ENCODE results near the gene GALNT9.

GALNT9 gene

DNA sequence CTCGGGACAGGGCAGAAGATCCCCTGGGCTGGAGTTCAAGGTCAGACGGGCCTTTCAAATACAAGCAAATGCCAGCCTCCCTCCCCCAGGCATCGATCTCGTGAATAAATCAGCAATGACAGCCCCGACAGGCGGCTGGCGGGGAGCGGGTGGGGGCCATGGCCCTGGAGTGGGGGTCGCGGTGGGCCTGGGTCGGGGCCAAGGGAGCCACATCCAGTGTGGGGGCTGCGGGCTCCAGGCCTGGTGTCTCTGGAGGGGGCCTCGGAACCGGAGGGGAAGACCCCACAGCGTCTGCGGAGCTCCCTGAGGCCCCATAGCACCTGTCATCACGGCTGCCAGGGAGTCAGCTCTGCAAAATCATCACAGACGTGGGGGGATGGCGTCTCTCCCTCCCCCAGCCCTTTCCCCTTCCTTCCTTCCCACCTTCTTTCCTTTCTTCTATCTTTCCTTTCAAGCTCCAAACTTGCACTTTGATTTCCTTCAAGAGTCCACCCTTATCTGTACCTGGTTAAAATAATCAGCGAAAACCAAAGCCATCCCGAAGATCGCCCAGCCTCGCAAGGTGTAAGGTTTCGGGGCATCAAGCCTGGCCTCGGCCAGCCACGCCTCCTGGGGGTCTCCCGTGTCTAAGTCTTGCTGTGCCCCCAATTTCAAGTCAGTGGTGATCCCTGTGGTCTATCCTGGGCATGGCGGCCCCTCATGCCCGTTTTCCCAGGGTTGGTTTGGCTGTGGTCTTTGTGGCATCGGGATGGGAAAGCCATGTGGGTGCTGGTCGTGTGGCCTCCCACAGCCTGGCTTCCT lies 93.1 kb downstream of the GALNT9 start:
- Histone ChIP-seq H3K4me1 (ENCODE audit: control insufficient read depth in 2 of 2, insufficient read depth in 1 of 2, low read depth in 1 of 2, low read length in 2 of 2) (no peaks in the 10 kb centered on the region), H4K8ac (ENCODE audit: low read depth, low read length) (peak overlapping the region; percentile 17), H3K27me3 (ENCODE audit: control insufficient read depth in 3 of 3, insufficient read depth in 3 of 3, low read depth in 1 of 3, low read length in 3 of 3) (peaks cover 0 to 7% (median 0%) of the 10 kb centered on the region in 3 experiments), H2BK15ac (ENCODE audit: low read length) (no peak overlapping the region), H3K36me3 (replicated peaks in 1 of 2; ENCODE audit: control insufficient read depth in 2 of 2, insufficient read depth in 2 of 2, low read length in 2 of 2) (peaks cover 0 to 2% of the 10 kb centered on the region in 2 donors), H3K9me3 (replicated peaks in 1 of 2; ENCODE audit: control insufficient read depth in 2 of 2, insufficient read depth in 1 of 2, low read depth in 1 of 2, low read length in 2 of 2) (peaks cover 0 to 2% of the 10 kb centered on the region in 2 donors), H4K91ac (ENCODE audit: low read depth, low read length, poor library complexity) (no peak overlapping the region), H2AK5ac (ENCODE audit: low read depth, low read length) (peak overlapping the region; percentile 81), H3K23ac (ENCODE audit: low read depth, low read length, poor library complexity) (no peak overlapping the region), H3K79me1 (ENCODE audit: low read depth, low read length) (peaks cover 4% of the 10 kb centered on the region), H2BK120ac (ENCODE audit: low read depth, low read length) (no peak overlapping the region), H2AFZ (ENCODE audit: low read length) (no peak overlapping the region), H3K27ac (replicated peaks; ENCODE audit: low read length) (no peak overlapping the region), H3K4me2 (ENCODE audit: insufficient read depth, low read length, poor library complexity, severe bottlenecking) (no peak overlapping the region), H3K4ac (ENCODE audit: low read length) (no peak overlapping the region), H3K9ac (ENCODE audit: low read depth, low read length, poor library complexity) (no peak overlapping the region), H2BK5ac (ENCODE audit: low read length) (no peak overlapping the region), H3K18ac (ENCODE audit: low read length) (no peak overlapping the region), H3K4me3 (ENCODE audit: low read length in 2 of 2) (no peak overlapping the region), H2BK12ac (ENCODE audit: low read length) (no peak overlapping the region), H3K14ac (ENCODE audit: low read length) (peak overlapping the region; percentile 94)
- no CpG with 5 or more reads among the region's 31 CpGs for WGBS, 2 donors (ENCODE audit: extremely low coverage in 2 of 2, insufficient read length in 2 of 2, insufficient replicate concordance in 1 of 2)
- no peak for DNase-seq (ENCODE audit: low spot score)

- no peak overlapping the region for H3K9ac ChIP-seq (ENCODE audit: low read depth, low read length, poor library complexity)
- peaks cover 4% of the 10 kb centered on the region for H3K79me1 ChIP-seq (ENCODE audit: low read depth, low read length)
- H3K4me1 ChIP-seq (ENCODE audit: control insufficient read depth in 2 of 2, insufficient read depth in 1 of 2, low read depth in 1 of 2, low read length in 2 of 2): no peaks in the 10 kb centered on the region
- peaks cover 0 to 2% of the 10 kb centered on the region in 2 donors for H3K36me3 ChIP-seq (replicated peaks in 1 of 2; ENCODE audit: control insufficient read depth in 2 of 2, insufficient read depth in 2 of 2, low read length in 2 of 2)
- no peak overlapping the region for H4K8ac ChIP-seq (ENCODE audit: low read depth, low read length)
- peaks cover 0 to 2% of the 10 kb centered on the region in 2 donors for H3K9me3 ChIP-seq (replicated peaks in 1 of 2; ENCODE audit: control insufficient read depth in 2 of 2, insufficient read depth in 1 of 2, low read depth in 1 of 2, low read length in 2 of 2)
- H3K4me2 ChIP-seq (ENCODE audit: insufficient read depth, low read length, poor library complexity, severe bottlenecking): no peak overlapping the region
- no peak overlapping the region for H2AFZ ChIP-seq (ENCODE audit: low read length)
- H3K27me3 ChIP-seq (ENCODE audit: control insufficient read depth in 3 of 3, insufficient read depth in 3 of 3, low read depth in 1 of 3, low read length in 3 of 3): peaks cover 0 to 7% (median 0%) of the 10 kb centered on the region in 3 experiments
- H3K4me3 ChIP-seq (ENCODE audit: low read length in 2 of 2): no peak overlapping the region
- H2BK12ac ChIP-seq (ENCODE audit: low read length): no peak overlapping the region
- H4K91ac ChIP-seq (ENCODE audit: low read depth, low read length, poor library complexity): no peak overlapping the region
- H3K23ac ChIP-seq (ENCODE audit: low read depth, low read length, poor library complexity): no peak overlapping the region
- no peak overlapping the region for H2BK15ac ChIP-seq (ENCODE audit: low read length)
- no peak overlapping the region for H3K14ac ChIP-seq (ENCODE audit: low read length)
- WGBS, 2 donors (ENCODE audit: extremely low coverage in 2 of 2, insufficient read length in 2 of 2, insufficient replicate concordance in 1 of 2): no CpG with 5 or more reads among the region's 25 CpGs
- no peak overlapping the region for H3K18ac ChIP-seq (ENCODE audit: low read length)
- H2AK5ac ChIP-seq (ENCODE audit: low read depth, low read length): no peak overlapping the region
- DNase-seq (ENCODE audit: low spot score): no peak
- H3K4ac ChIP-seq (ENCODE audit: low read length): no peak overlapping the region
- no peak overlapping the region for H2BK120ac ChIP-seq (ENCODE audit: low read depth, low read length)
- no peak overlapping the region for H2BK5ac ChIP-seq (ENCODE audit: low read length)
- no peak overlapping the region for H3K27ac ChIP-seq (replicated peaks; ENCODE audit: low read length)
These were observed 94.1 kb downstream of the GALNT9 start for GRCh38 chr12:132235116-132235820.

DNA sequence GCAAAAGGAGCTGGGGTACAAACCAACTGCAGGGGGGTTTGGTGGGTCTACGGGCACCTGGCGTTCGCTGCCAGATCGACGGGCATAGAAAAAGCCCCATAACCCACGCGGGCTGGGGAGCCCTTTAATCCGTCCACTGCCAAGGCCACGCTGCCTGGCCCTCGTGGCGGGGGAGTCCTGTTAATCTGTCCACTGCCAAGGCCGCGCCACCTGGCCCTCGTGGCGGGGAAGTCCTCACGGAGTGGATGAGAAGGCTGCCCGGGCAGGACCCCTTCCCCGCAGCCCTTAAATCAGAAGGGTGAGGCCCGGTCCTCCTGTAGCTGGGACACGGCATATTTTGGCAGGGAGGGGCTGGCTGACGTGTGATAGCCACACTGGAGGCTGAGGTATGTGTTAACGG lies 99.0 kb downstream of the GALNT9 start:
- peaks cover 0 to 36% (median 5%) of the 10 kb centered on the region in 3 experiments for H3K27me3 ChIP-seq (ENCODE audit: control insufficient read depth in 3 of 3, insufficient read depth in 3 of 3, low read depth in 1 of 3, low read length in 3 of 3)
- H2BK120ac ChIP-seq (ENCODE audit: low read depth, low read length): no peak overlapping the region
- peak overlapping the region; percentile 17 for H4K8ac ChIP-seq (ENCODE audit: low read depth, low read length)
- peaks cover 0 to 5% of the 10 kb centered on the region in 2 donors for H3K9me3 ChIP-seq (replicated peaks in 1 of 2; ENCODE audit: control insufficient read depth in 2 of 2, insufficient read depth in 1 of 2, low read depth in 1 of 2, low read length in 2 of 2)
- H2BK5ac ChIP-seq (ENCODE audit: low read length): peak overlapping the region; percentile 35
- H3K4ac ChIP-seq (ENCODE audit: low read length): no peak overlapping the region
- H3K4me3 ChIP-seq (ENCODE audit: low read length in 2 of 2): no peak overlapping the region
- H3K27ac ChIP-seq (replicated peaks; ENCODE audit: low read length): no peak overlapping the region
- no peak overlapping the region for H3K23ac ChIP-seq (ENCODE audit: low read depth, low read length, poor library complexity)
- peaks cover 2% of the 10 kb centered on the region for H3K79me1 ChIP-seq (ENCODE audit: low read depth, low read length)
- no CpG with 5 or more reads among the region's 22 CpGs for WGBS, 2 donors (ENCODE audit: extremely low coverage in 2 of 2, insufficient read length in 2 of 2, insufficient replicate concordance in 1 of 2)
- H2AFZ ChIP-seq (ENCODE audit: low read length): no peak overlapping the region
- peak overlapping the region; percentile 72 for H4K91ac ChIP-seq (ENCODE audit: low read depth, low read length, poor library complexity)
- H2AK5ac ChIP-seq (ENCODE audit: low read depth, low read length): no peak overlapping the region
- H3K18ac ChIP-seq (ENCODE audit: low read length): no peak overlapping the region
- H3K4me1 ChIP-seq (ENCODE audit: control insufficient read depth in 2 of 2, insufficient read depth in 1 of 2, low read depth in 1 of 2, low read length in 2 of 2): no peaks in the 10 kb centered on the region
- no peak overlapping the region for H3K4me2 ChIP-seq (ENCODE audit: insufficient read depth, low read length, poor library complexity, severe bottlenecking)
- H3K14ac ChIP-seq (ENCODE audit: low read length): no peak overlapping the region
- no peak overlapping the region for H3K9ac ChIP-seq (ENCODE audit: low read depth, low read length, poor library complexity)
- peaks cover 0 to 2% of the 10 kb centered on the region in 2 donors for H3K36me3 ChIP-seq (replicated peaks in 1 of 2; ENCODE audit: control insufficient read depth in 2 of 2, insufficient read depth in 2 of 2, low read length in 2 of 2)
- H2BK15ac ChIP-seq (ENCODE audit: low read length): peak overlapping the region; percentile 58
- H2BK12ac ChIP-seq (ENCODE audit: low read length): no peak overlapping the region
- DNase-seq (ENCODE audit: low spot score): no peak

- H3K4me3 ChIP-seq (ENCODE audit: low read length in 2 of 2): no peak overlapping the region
- WGBS, 2 donors (ENCODE audit: extremely low coverage in 2 of 2, insufficient read length in 2 of 2, insufficient replicate concordance in 1 of 2): no CpG with 5 or more reads among the region's 17 CpGs
- H3K79me1 ChIP-seq (ENCODE audit: low read depth, low read length): peaks cover 2% of the 10 kb centered on the region
- no peak overlapping the region for H3K4ac ChIP-seq (ENCODE audit: low read length)
- H2BK120ac ChIP-seq (ENCODE audit: low read depth, low read length): no peak overlapping the region
- peaks cover 0 to 2% of the 10 kb centered on the region in 2 donors for H3K36me3 ChIP-seq (replicated peaks in 1 of 2; ENCODE audit: control insufficient read depth in 2 of 2, insufficient read depth in 2 of 2, low read length in 2 of 2)
- peak overlapping the region; percentile 58 for H2BK15ac ChIP-seq (ENCODE audit: low read length)
- no peaks in the 10 kb centered on the region for H3K4me1 ChIP-seq (ENCODE audit: control insufficient read depth in 2 of 2, insufficient read depth in 1 of 2, low read depth in 1 of 2, low read length in 2 of 2)
- H3K9me3 ChIP-seq (replicated peaks in 1 of 2; ENCODE audit: control insufficient read depth in 2 of 2, insufficient read depth in 1 of 2, low read depth in 1 of 2, low read length in 2 of 2): peaks cover 0 to 6% of the 10 kb centered on the region in 2 donors
- peaks cover 0 to 34% (median 5%) of the 10 kb centered on the region in 3 experiments for H3K27me3 ChIP-seq (ENCODE audit: control insufficient read depth in 3 of 3, insufficient read depth in 3 of 3, low read depth in 1 of 3, low read length in 3 of 3)
- H2BK5ac ChIP-seq (ENCODE audit: low read length): peak overlapping the region; percentile 35
- peak overlapping the region; percentile 73 for H3K23ac ChIP-seq (ENCODE audit: low read depth, low read length, poor library complexity)
- no peak overlapping the region for H3K18ac ChIP-seq (ENCODE audit: low read length)
- no peak for DNase-seq (ENCODE audit: low spot score)
- H2BK12ac ChIP-seq (ENCODE audit: low read length): no peak overlapping the region
- H3K9ac ChIP-seq (ENCODE audit: low read depth, low read length, poor library complexity): no peak overlapping the region
- H4K8ac ChIP-seq (ENCODE audit: low read depth, low read length): no peak overlapping the region
- H3K27ac ChIP-seq (replicated peaks; ENCODE audit: low read length): no peak overlapping the region
- H3K14ac ChIP-seq (ENCODE audit: low read length): no peak overlapping the region
- H4K91ac ChIP-seq (ENCODE audit: low read depth, low read length, poor library complexity): no peak overlapping the region
- no peak overlapping the region for H3K4me2 ChIP-seq (ENCODE audit: insufficient read depth, low read length, poor library complexity, severe bottlenecking)
- no peak overlapping the region for H2AFZ ChIP-seq (ENCODE audit: low read length)
- H2AK5ac ChIP-seq (ENCODE audit: low read depth, low read length): peak overlapping the region; percentile 76
These were observed 99.5 kb downstream of the GALNT9 start for GRCh38 chr12:132229926-132230325.
